ENCODE data around the gene PSMD1.
A peak's percentile ranks its signal among the peaks of the same experiment; 100 is the strongest.
"Not testable (repeated sequence)": the region's sequence is repeated elsewhere in the genome, so short reads cannot be mapped to it uniquely, and the experiment has no call there.

PSMD1 gene

DNA sequence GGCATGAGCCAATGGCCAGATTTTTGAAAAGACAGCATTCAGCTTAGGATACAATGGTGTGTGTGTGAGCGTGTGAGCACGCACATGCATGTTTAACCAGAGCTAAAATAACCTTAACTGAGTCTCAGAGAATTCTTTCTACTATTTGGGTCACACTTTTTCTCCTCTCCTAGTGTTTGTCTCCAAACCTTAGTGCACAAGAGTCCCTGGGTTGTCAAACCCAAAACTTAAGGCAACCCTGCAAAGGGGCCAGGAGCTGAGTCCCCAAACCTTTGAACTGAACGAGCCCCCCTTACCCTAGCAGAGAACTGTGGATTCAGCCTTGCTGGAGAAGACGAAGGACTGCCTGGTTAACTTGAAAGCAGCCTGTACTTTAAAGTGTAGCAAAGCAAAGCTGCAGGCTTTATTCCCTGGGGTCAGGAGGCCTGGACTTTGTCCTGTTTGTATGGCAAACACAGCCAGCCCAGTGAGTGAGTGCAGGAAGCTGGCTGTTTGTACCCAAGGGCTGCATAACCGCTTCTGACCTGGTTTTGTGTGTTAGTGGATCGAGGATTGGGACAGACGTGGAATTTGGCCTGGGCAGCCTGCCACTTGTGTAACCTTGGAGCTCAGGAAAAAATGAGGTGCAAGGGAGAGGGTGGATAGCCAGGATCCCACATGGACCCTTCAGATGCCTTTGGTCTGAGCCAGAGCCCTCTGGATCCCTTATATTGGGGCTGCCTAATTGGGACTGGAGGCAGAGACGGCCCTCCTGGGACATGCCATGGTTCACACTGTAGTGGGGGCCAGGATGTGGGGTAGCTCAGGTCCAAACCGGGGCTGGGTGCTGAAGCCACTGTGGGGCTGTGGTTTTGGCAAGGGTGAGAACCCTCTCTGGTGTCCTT lies 6.4 kb upstream of the PSMD1 start:
- no peak for FAIRE-seq
- DNase-seq (ENCODE audit: extremely low spot score, insufficient read length, low read depth), result no peak

GRCh38 chr2:231051116-231051515 lies 5.6 kb upstream of the PSMD1 start:
- DNase-seq (ENCODE audit: extremely low spot score, insufficient read length, low read depth) (no peak), FAIRE-seq (no peak)

GRCh38 chr2:231052494-231053451 lies 3.9 kb upstream of the PSMD1 start:
- FAIRE-seq, result peak; percentile 83
- peak; percentile 70 for DNase-seq (ENCODE audit: extremely low spot score, insufficient read length, low read depth)

GRCh38 chr2:231053846-231054245 lies 2.8 kb upstream of the PSMD1 start:
- FAIRE-seq (no peak), DNase-seq (ENCODE audit: extremely low spot score, insufficient read length, low read depth) (no peak)

DNA sequence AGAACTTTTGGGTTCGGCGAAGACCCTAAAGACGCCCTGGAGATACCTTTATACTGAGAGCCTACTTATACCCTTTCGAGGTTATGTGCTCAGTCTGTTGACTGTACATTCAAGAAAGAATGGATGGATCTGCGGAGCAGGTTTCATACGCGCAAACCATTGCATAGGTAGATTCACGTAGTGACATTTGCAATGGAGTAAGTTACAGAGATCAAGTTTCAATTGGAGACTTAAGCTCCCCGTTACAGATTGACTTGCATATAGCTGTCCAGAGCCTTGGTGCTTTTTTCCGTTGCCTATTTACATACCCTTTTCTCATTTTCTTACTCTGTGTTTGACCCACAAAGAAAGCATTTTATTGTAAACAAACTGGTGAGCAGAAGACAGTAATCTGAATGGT lies 923 bp downstream of the PSMD1 start:
- FAIRE-seq, result no peak

GRCh38 chr2:231058761-231059550 lies 2.3 kb downstream of the PSMD1 start:
- DNase-seq (ENCODE audit: extremely low spot score, insufficient read length, low read depth), result no peak
- no peak for FAIRE-seq

More for the DNA sequence above, 923 bp downstream of the PSMD1 start:
- no peak for DNase-seq (ENCODE audit: extremely low spot score, insufficient read length, low read depth)

DNA sequence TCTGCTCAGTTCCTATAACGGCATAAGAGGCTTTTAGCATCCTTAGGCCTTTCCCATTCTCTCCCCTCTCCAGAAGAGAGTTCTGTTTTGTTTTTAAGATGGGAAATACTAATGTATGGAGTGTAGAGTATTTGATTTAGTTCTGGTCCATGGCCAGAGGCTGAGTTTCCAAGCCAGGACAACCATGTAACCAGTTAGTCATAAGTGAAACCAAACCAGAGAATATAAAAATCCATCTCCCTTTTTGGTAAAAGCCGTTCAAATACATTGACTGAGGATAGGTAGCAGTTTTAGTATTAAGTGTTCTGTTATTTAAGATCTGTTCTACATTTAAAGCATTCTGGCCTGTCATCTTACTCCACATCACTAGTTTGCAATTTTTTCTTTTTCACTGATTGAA lies 3.1 kb downstream of the PSMD1 start:
- FAIRE-seq (no peak), DNase-seq (ENCODE audit: extremely low spot score, insufficient read length, low read depth) (no peak)

GRCh38 chr2:231062776-231063175 lies 6.1 kb downstream of the PSMD1 start:
- no peak for FAIRE-seq
- DNase-seq (ENCODE audit: extremely low spot score, insufficient read length, low read depth), result no peak

GRCh38 chr2:231063347-231063746 lies 6.7 kb downstream of the PSMD1 start:
- DNase-seq (ENCODE audit: extremely low spot score, insufficient read length, low read depth) (no peak), FAIRE-seq (no peak)

GRCh38 chr2:231065966-231066365 lies 9.3 kb downstream of the PSMD1 start:
- FAIRE-seq (peak; percentile 21), DNase-seq (ENCODE audit: extremely low spot score, insufficient read length, low read depth) (no peak)

DNA sequence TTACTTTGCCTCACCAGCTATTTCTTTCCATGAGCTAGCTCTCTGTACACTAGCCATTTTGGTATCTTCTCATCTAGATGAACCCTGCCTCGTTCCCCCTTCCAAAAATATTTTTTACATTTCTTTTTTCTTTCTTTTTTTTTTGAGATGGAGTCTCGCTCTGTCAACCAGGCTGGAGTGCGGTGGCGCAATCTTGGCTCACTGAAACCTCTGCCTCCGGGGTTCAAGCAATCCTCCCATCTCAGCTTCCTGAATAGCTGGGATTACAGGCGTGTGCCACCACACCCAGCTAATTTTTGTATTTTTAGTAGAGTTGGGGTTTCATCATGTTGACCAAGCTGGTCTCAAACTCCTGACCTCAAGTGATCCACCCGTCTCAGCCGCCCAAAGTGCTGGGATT lies 10.9 kb downstream of the PSMD1 start:
- FAIRE-seq; DNase-seq (ENCODE audit: extremely low spot score, insufficient read length, low read depth): not testable (repeated sequence)

- DNase-seq (ENCODE audit: extremely low spot score, insufficient read length, low read depth) (no peak), FAIRE-seq (no peak)
Measured at GRCh38 chr2:231068525-231069222, 12.0 kb downstream of the PSMD1 start.

GRCh38 chr2:231069379-231070054 lies 12.8 kb downstream of the PSMD1 start:
- no peak for FAIRE-seq
- no peak for DNase-seq (ENCODE audit: extremely low spot score, insufficient read length, low read depth)

GRCh38 chr2:231084565-231084964 lies 27.9 kb downstream of the PSMD1 start:
- no peak for DNase-seq (ENCODE audit: extremely low spot score, insufficient read length, low read depth)

DNA sequence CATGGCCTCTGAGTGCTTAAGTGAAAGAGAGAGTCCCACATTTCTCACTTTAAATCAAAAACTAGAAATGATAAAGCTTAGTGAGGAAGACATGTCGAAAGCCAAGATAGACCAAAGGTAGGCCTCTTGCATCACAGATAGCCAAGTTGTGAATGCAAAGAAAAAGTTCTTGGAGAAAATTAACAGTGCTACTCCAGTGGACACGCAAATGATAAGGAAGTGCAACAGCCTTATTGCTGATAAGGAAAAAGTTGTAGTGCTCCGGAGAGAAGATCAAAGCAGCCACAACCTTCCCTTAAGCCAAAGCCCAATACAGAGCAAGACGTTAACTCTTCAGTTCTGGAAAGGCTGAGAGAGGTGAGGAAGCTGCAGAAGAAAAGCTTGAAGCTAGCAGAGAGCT lies 32.1 kb downstream of the PSMD1 start:
- FAIRE-seq (no peak), DNase-seq (ENCODE audit: extremely low spot score, insufficient read length, low read depth) (no peak)

More at GRCh38 chr2:231084565-231084964, 27.9 kb downstream of the PSMD1 start:
- FAIRE-seq, result no peak

DNA sequence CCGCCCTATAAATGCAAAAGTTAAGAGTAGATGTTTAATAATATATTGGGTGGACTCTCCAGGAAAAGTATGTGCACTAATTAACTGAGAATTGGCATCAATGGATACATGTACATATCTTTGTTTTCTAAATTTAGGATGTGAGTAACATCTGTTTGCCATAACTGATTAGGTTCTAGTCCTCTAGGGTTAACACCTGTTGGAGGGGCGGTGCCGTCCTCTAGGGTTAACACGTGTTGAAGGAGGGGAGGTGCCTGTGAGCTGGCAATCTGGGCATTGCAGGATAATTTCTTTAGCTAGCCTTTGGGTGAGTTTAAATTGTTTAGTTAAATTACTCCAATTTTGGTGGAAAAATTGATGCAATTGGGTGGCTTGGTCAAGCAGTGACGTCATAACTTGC lies 37.3 kb downstream of the PSMD1 start:
- DNase-seq (ENCODE audit: extremely low spot score, insufficient read length, low read depth) (no peak), FAIRE-seq (no peak)

DNA sequence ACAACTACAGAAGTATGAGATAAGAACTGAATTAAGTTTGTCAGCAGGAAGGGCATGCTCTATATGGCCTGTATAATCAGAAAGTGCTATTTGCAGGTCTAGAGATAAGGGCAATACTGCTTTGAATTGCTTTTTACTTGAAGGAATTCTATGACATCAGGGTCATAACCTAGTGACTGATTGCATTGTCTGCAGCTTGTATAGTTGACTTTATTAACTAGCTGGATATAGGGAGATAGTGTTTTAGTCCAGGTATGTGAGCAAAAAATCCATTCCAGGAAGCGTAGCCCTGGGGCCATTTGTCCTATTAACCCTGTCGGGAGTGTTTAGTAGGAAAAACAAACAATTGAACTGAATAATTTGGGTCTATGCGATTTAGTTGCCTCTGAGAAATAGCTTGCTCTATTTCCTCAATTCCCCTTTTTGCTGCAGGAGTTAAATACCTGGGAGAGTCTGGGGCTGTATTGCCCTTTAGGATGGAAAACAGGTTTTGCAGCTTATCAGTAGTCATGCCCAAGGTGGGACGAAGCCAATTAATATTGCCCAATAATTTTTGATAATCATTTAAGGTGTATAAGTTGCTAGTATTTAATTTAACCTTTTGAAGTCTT lies 38.2 kb downstream of the PSMD1 start:
- no peak for FAIRE-seq
- DNase-seq (ENCODE audit: extremely low spot score, insufficient read length, low read depth), result no peak

GRCh38 chr2:231099918-231100317 lies 43.3 kb downstream of the PSMD1 start:
- FAIRE-seq (no peak), DNase-seq (ENCODE audit: extremely low spot score, insufficient read length, low read depth) (no peak)

All from GM18507 (cell line).